T-cell (primary cell): ENCODE measurements around the gene SACS. TPM values are rescaled to one million over a fixed set of nuclear protein-coding genes. Genes with fewer than 3 reads are reported as not detected.

Experiments
- ATAC-seq, 4 experiments: fragments of 200-7000 bp in 3 of 4; fragments of 150-1000 bp in 1 of 4; cut with Tn5 transposase; replicated peaks in 1 of 4; 1 replicate in 3 of 4; 2 replicates in 1 of 4; pipeline ENCODE4 v1.10.0; 2021; ENCODE audit warnings: moderate library complexity in 3 of 4, mild to moderate bottlenecking in 2 of 4, moderate number of reproducible peaks in 1 of 4
- CTCF ChIA-PET, 2 donors: fragments of 300-600 bp; sonication (Branson Sonifier 250); formaldehyde crosslinking; loops; one replicate each; lab custom pipeline; 2022; ENCODE audit warnings: antibody characterized with exemption in 2 of 2; lab: Charles Lee
- POLR2A ChIA-PET, 2 donors: fragments of 300-600 bp; sonication (Branson Sonifier 250); formaldehyde crosslinking; loops; one replicate each; lab custom pipeline; 2022; ENCODE audit warnings: antibody characterized with exemption in 2 of 2; lab: Charles Lee
- DNase-seq, 35 experiments: peaks; one replicate each; pipeline versions ENCODE4 v3.0.0 to v3.0.0-alpha.2; 2013 to 2023
- H3K27ac ChIP-seq: one replicate; pipeline ENCODE4 v1.5.1; 2013; ENCODE audit warnings: low read length
- H3K27me3 ChIP-seq, 2 experiments: replicated peaks in 1 of 2; 1 replicate in 1 of 2; 2 replicates in 1 of 2; pipeline versions ENCODE4 v1.6.1 to v1.7.0; 2013; ENCODE audit warnings: low read length in 1 of 2, mixed read lengths in 1 of 2; ENCODE audit not compliant: control insufficient read depth in 2 of 2, insufficient read depth in 2 of 2; ENCODE audit errors: extremely low read depth in 1 of 2
- H3K36me3 ChIP-seq, 2 donors: 1 replicate in 1 of 2; 2 replicates in 1 of 2; pipeline versions ENCODE4 v1.6.1 to v1.7.0; 2013; ENCODE audit warnings: low read length in 1 of 2; ENCODE audit not compliant: control insufficient read depth in 2 of 2, insufficient read depth in 1 of 2; ENCODE audit errors: extremely low read depth in 1 of 2
- H3K4me1 ChIP-seq, 2 experiments: 1 replicate in 1 of 2; 2 replicates in 1 of 2; pipeline versions ENCODE4 v1.6.1 to v1.7.0; 2013; ENCODE audit warnings: low read length in 2 of 2, mixed read lengths in 1 of 2; ENCODE audit not compliant: insufficient read depth in 2 of 2, control insufficient read depth in 1 of 2; ENCODE audit errors: extremely low read depth in 1 of 2
- H3K4me3 ChIP-seq, 2 donors: 1 replicate in 1 of 2; 2 replicates in 1 of 2; pipeline versions ENCODE4 v1.5.1 to v1.7.0; 2013; ENCODE audit warnings: mild to moderate bottlenecking in 2 of 2, low read length in 1 of 2, moderate library complexity in 1 of 2; ENCODE audit not compliant: control insufficient read depth in 1 of 2; ENCODE audit errors: extremely low read depth in 1 of 2
- H3K9me3 ChIP-seq: 2 replicates; pipeline ENCODE4 v1.7.0; 2013
- H3K27ac Mint-ChIP-seq, 2 donors: one replicate each; pipeline ENCODE4 v1.8.0; 2020 to 2021; ENCODE audit warnings: mild to moderate bottlenecking in 2 of 2, mixed read lengths in 2 of 2
- H3K27me3 Mint-ChIP-seq, 2 donors: one replicate each; pipeline ENCODE4 v1.8.0; 2021 to 2022; ENCODE audit warnings: mixed read lengths in 2 of 2
- H3K36me3 Mint-ChIP-seq: one replicate; pipeline ENCODE4 v1.8.0; 2021; ENCODE audit warnings: mixed read lengths
- H3K4me1 Mint-ChIP-seq, 3 donors: one replicate each; pipeline ENCODE4 v1.8.0; 2020 to 2022; ENCODE audit warnings: mixed read lengths in 3 of 3, mild to moderate bottlenecking in 1 of 3
- H3K4me3 Mint-ChIP-seq, 3 donors: one replicate each; pipeline ENCODE4 v1.8.0; 2020 to 2022; ENCODE audit warnings: mild to moderate bottlenecking in 3 of 3, mixed read lengths in 3 of 3, moderate library complexity in 3 of 3
- H3K9me3 Mint-ChIP-seq, 3 donors: one replicate each; pipeline ENCODE4 v1.8.0; 2020 to 2022; ENCODE audit warnings: mixed read lengths in 3 of 3
- WGBS: methylation state at CpG from one replicate; pipeline ENCODE4 v1.1.5; 2013; ENCODE audit warnings: missing lambda C conversion rate; ENCODE audit not compliant: insufficient coverage; 5-methylcytosine and 5-hydroxymethylcytosine counted together
- total RNA-seq, 35 experiments: library from RNA in 6 of 35; stranded (reverse) in 6 of 35; fragments of 120-200 nt in 1 of 35; gene quantifications; one replicate each; pipeline versions ENCODE4 v1.2.1 to v1.2.4 and lab custom pipeline; 2013 to 2026

The SACS gene
- total RNA-seq, 5 donors from 2014 or later (not counting 1 experiment from before 2014, with no cell fraction given): 17.6 to 28.6 (median 27.3) TPM

DNA sequence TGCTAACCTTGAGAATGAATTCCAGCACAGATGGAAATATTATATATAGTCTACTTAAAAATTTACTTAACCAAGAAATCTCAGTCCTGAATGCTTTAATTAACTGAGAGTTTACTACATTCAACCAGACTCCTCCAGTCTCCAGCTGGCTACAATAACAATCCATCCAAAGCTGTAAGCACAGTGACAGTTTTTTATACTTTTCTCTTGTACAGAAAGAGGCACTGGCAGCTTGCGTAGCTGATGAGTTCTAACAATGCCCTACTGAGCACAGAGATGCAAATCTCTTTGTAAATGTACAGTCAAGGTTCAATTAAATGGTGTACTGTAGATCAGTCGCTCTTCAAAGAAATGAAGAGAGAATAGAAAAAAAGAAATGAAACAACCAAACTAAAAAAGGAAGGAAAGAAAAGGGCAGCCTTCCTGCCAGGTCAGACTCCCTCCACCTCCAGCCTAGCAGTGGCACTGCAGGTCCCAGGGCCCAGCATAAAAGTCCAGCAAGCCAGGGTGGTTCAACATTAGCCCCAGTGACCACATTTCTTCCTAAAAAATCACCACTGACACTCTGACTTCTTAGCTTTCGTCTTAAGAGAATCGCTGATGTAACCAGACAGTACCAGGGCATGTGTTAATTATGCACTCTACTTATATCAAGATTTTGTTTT is 88.4 kb downstream of the SACS start:
- CTCF ChIA-PET: no interaction called here
- H3K27ac Mint-ChIP-seq: no peak overlapping the region
- H3K36me3 Mint-ChIP-seq: peaks cover 85% of the 10 kb centered on the region
- no CpG with 5 or more reads among the region's 4 CpGs for WGBS
- DNase-seq (no peak), ATAC-seq (no peak)
- H3K9me3 Mint-ChIP-seq: peaks cover 0 to 11% (median 0%) of the 10 kb centered on the region in 3 donors
- Histone ChIP-seq H3K4me1 (no peaks in the 10 kb centered on the region), H3K9me3 (peaks cover 2% of the 10 kb centered on the region), H3K27ac (no peak overlapping the region), H3K4me3 (no peak overlapping the region), H3K27me3 (no peaks in the 10 kb centered on the region), H3K36me3 (peaks cover 9 to 36% of the 10 kb centered on the region in 2 donors)
- H3K27me3 Mint-ChIP-seq: no peaks in the 10 kb centered on the region
- H3K4me1 Mint-ChIP-seq: peaks cover 0 to 2% (median 0%) of the 10 kb centered on the region in 3 donors
- no peak overlapping the region for H3K4me3 Mint-ChIP-seq
- POLR2A ChIA-PET: no interaction called here

DNA sequence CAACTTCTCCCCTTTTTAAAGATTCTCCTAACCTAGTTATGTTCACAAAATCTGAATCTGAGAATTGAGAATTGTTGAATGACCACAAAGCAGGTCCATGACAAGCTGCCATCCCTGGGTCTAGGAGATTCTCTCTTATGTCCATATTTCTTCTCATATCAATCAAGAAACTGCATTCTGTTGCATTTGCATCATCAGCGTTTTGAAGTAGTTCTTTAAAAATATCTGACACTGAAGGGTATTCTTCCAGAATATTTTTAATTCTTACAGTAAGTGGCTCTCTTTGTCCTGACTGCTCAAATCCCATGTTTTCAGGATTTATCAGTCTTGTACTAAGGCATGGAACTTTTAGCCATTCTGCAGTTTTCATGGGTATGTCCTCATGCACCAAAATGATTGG is 94.3 kb downstream of the SACS start:
- Mint-ChIP-seq H3K27me3 (no peaks in the 10 kb centered on the region), H3K4me1 (no peaks in the 10 kb centered on the region), H3K36me3 (peaks cover 71% of the 10 kb centered on the region), H3K27ac (no peak overlapping the region), H3K9me3 (peaks cover 10 to 29% (median 25%) of the 10 kb centered on the region in 3 donors), H3K4me3 (no peak overlapping the region)
- Histone ChIP-seq H3K9me3 (peaks cover 18% of the 10 kb centered on the region), H3K36me3 (peaks cover 0 to 16% of the 10 kb centered on the region in 2 donors), H3K4me1 (no peaks in the 10 kb centered on the region), H3K27me3 (no peaks in the 10 kb centered on the region), H3K4me3 (no peak overlapping the region), H3K27ac (no peak overlapping the region)
- WGBS: no CpG with 5 or more reads among the region's 1 CpG
- POLR2A ChIA-PET: no interaction called here
- ATAC-seq (no peak), DNase-seq (no peak)
- CTCF ChIA-PET: no interaction called here

DNA sequence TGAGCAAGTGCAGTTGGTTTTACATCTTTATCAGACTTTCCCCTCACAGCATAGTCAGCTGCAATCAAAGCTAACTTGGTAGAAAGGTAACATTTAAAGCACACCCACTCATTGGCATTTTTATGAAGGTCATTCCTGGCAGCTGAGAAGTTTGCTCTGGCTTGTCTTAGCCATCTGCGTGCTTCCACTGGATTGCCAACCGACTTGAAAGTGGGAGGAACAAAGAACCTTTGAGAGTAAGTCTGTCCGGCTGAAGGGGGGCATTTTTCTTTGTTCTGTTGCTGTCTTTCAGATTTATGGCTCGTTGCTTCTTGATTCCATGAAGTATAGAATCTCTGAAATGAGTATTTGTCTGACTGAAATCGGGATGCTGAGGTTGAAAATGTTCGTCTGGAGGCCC is 103.1 kb downstream of the SACS start:
- CTCF ChIA-PET: interaction anchor here in 1 of 2 donors (0.6 kb wide), 1 partner anchor 1537 kb away, joined by 3 read pairs; no protein-coding TSS in a partner anchor
- ATAC-seq: no peak

DNA sequence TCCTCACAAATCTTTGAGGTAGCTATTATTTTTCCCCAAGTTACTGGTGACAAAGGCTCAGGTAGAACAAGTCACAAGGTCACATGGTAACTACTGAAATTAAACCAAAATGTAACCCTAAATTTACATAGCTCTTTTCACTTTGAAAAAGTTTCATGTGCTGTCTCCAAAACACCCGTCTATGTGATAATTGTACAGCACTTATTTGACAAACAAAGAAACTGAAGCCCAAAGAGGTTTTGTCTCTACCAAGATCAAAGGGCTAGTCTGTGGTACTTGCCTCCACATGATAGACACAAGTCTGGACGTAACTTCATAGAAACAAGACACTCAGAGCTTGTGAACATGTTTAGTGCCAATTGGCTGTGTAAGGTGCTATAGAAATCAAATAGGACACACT is 108.3 kb downstream of the SACS start:
- ATAC-seq (no peak), DNase-seq (no peak)
- ChIA-PET CTCF (no interaction called here), POLR2A (no interaction called here)
- no peak overlapping the region for H3K4me3 Mint-ChIP-seq
- H3K27me3 ChIP-seq: no peaks in the 10 kb centered on the region
- no peak overlapping the region for H3K27ac ChIP-seq
- no peaks in the 10 kb centered on the region for H3K27me3 Mint-ChIP-seq
- no peaks in the 10 kb centered on the region for H3K9me3 ChIP-seq
- H3K36me3 Mint-ChIP-seq: no peaks in the 10 kb centered on the region
- peaks cover 5 to 14% (median 11%) of the 10 kb centered on the region in 3 donors for H3K4me1 Mint-ChIP-seq
- peaks cover 0 to 14% (median 14%) of the 10 kb centered on the region in 3 donors for H3K9me3 Mint-ChIP-seq
- H3K36me3 ChIP-seq: no peaks in the 10 kb centered on the region
- peaks cover 0 to 5% of the 10 kb centered on the region in 2 experiments for H3K4me1 ChIP-seq
- no CpG with 5 or more reads among the region's 2 CpGs for WGBS
- no peak overlapping the region for H3K27ac Mint-ChIP-seq
- H3K4me3 ChIP-seq: no peak overlapping the region

More for the DNA sequence above, 103.1 kb downstream of the SACS start:
- POLR2A ChIA-PET: no interaction called here
- Mint-ChIP-seq H3K4me1 (no peaks in the 10 kb centered on the region), H3K27ac (no peak overlapping the region), H3K4me3 (no peak overlapping the region), H3K27me3 (no peaks in the 10 kb centered on the region), H3K36me3 (peaks cover 25% of the 10 kb centered on the region), H3K9me3 (peaks cover 14 to 58% (median 51%) of the 10 kb centered on the region in 3 donors)
- H3K4me1 ChIP-seq: no peaks in the 10 kb centered on the region
- peaks cover 9% of the 10 kb centered on the region for H3K9me3 ChIP-seq
- no peak overlapping the region for H3K4me3 ChIP-seq
- H3K27ac ChIP-seq: no peak overlapping the region
- DNase-seq: no peak
- H3K27me3 ChIP-seq: no peaks in the 10 kb centered on the region
- 85% methylated on average over 4 of the region's 6 CpGs for WGBS
- no peaks in the 10 kb centered on the region for H3K36me3 ChIP-seq

DNA sequence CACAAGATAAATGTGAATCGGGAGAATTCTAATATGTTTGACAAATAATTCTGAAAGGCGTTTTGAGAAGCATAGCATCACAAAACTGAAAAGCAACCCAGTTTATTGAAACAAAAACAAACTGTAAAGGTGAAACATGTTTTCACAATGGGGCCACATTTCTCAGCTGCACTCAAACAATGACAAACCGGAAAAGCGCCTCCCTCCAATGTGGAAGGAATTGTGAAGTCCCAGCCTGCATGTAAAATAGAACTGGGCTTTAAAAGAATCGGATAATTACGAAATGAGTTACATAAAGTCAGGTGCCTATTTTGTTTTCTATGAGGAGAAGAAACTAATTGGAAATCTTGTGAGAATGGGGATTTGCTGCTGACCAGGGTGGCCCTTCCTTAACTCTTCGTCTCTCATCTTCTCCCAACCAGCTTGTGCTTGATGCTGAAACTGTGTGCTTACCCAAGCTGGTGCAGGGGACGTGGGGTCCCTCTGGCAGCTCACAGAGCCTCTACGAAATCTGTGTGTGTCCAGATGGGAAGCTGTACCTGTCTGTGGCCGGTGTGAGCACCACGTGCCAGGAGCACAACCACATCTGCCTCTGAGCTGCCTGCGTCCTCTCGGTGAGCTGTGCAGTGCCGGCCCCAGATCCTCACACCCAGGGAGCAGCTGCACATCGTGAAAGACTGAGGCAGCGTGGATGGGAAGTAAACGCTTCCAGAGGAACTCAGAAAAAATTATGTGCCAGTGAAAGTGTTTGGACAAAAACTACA is 109.4 kb downstream of the SACS start:
- DNase-seq (no peak), ATAC-seq (no peak)
- POLR2A ChIA-PET: no interaction called here
- Histone ChIP-seq H3K27ac (no peak overlapping the region), H3K4me3 (no peak overlapping the region), H3K9me3 (no peaks in the 10 kb centered on the region), H3K36me3 (no peaks in the 10 kb centered on the region), H3K27me3 (no peaks in the 10 kb centered on the region), H3K4me1 (peaks cover 0 to 6% of the 10 kb centered on the region in 2 experiments)
- Mint-ChIP-seq H3K4me1 (peaks cover 5 to 19% (median 13%) of the 10 kb centered on the region in 3 donors), H3K27ac (no peak overlapping the region), H3K9me3 (peaks cover 0 to 7% (median 5%) of the 10 kb centered on the region in 3 donors), H3K27me3 (peaks cover 0 to 2% of the 10 kb centered on the region in 2 donors), H3K4me3 (no peak overlapping the region), H3K36me3 (no peaks in the 10 kb centered on the region)
- CTCF ChIA-PET: interaction anchor here in 1 of 2 donors (0.6 kb wide), 1 partner anchor 82 kb away, joined by 3 read pairs; no protein-coding TSS in a partner anchor
- 76% methylated on average over 7 of the region's 17 CpGs for WGBS
